Measurements from ENCODE around the gene PGA3.
"Not testable (repeated sequence)": the region's sequence is repeated elsewhere in the genome, so short reads cannot be mapped to it uniquely, and the experiment has no call there.

PGA3 gene

GRCh38 chr11:61211327-61211952, 8.1 kb downstream of the PGA3 start:
- not testable (repeated sequence) for DNase-seq

GRCh38 chr11:61212202-61212601, 8.9 kb downstream of the PGA3 start:
- DNase-seq: not testable (repeated sequence)

GRCh38 chr11:61213711-61214324, 10.5 kb downstream of the PGA3 start:
- not testable (repeated sequence) for DNase-seq

GRCh38 chr11:61218306-61218705, 15.0 kb downstream of the PGA3 start:
- DNase-seq: not testable (repeated sequence)

GRCh38 chr11:61219016-61219415, 15.7 kb downstream of the PGA3 start:
- DNase-seq: not testable (repeated sequence)

GRCh38 chr11:61222047-61222446, 18.7 kb downstream of the PGA3 start, which contains the start of gene PGA4:
TSS of gene PGA4 (plus strand) at chr11:61222347. CDS start at chr11:61222401, 54 bp downstream.
- DNase-seq: not testable (repeated sequence)

GRCh38 chr11:61222692-61223091, 19.4 kb downstream of the PGA3 start:
- not testable (repeated sequence) for DNase-seq

- DNase-seq: not testable (repeated sequence)
Observed at GRCh38 chr11:61226457-61227137, 23.3 kb downstream of the PGA3 start.

- not testable (repeated sequence) for DNase-seq
Observed at GRCh38 chr11:61229458-61229857, 26.1 kb downstream of the PGA3 start.

GRCh38 chr11:61231033-61231432, 27.7 kb downstream of the PGA3 start:
- DNase-seq: not testable (repeated sequence)

- DNase-seq: not testable (repeated sequence)
Observed at GRCh38 chr11:61231585-61231984, 28.3 kb downstream of the PGA3 start.

GRCh38 chr11:61232548-61233145, 29.3 kb downstream of the PGA3 start:
- DNase-seq: not testable (repeated sequence)

GRCh38 chr11:61237130-61237529, 33.8 kb downstream of the PGA3 start:
- DNase-seq: not testable (repeated sequence)

- DNase-seq: not testable (repeated sequence)
Observed at GRCh38 chr11:61240288-61240687, 37.0 kb downstream of the PGA3 start.

- not testable (repeated sequence) for DNase-seq
Observed at GRCh38 chr11:61240875-61241274, 37.6 kb downstream of the PGA3 start, which contains the start of gene PGA5. TSS of gene PGA5 (plus strand) at chr11:61241175. CDS start at chr11:61241227, 52 bp downstream.

GRCh38 chr11:61241526-61241925, 38.2 kb downstream of the PGA3 start:
- DNase-seq: not testable (repeated sequence)

GRCh38 chr11:61245284-61245964, 42.1 kb downstream of the PGA3 start:
- not testable (repeated sequence) for DNase-seq

- not testable (repeated sequence) for DNase-seq
Observed at GRCh38 chr11:61248071-61248470, 44.8 kb downstream of the PGA3 start.

- DNase-seq: not testable (repeated sequence)
Observed at GRCh38 chr11:61249201-61249600, 45.9 kb downstream of the PGA3 start.

- not testable (repeated sequence) for DNase-seq
Observed at GRCh38 chr11:61250796-61251765, 47.8 kb downstream of the PGA3 start.

- not testable (repeated sequence) for DNase-seq
Observed at GRCh38 chr11:61252332-61252731, 49.0 kb downstream of the PGA3 start.

All from activated CD8-positive, alpha-beta memory T cell treated with anti-CD3 and anti-CD28 coated beads, Interleukin-2, amount 50 U/mL, for 48 hours (primary cell).